CD1c-positive myeloid dendritic cell (primary cell): Measurements from ENCODE around the gene SLC15A2.

Experiments
- DNase-seq: peaks from one replicate; pipeline ENCODE4 v3.0.0-alpha.2; 2016; ENCODE audit errors: extremely low spot score

Gene SLC15A2

DNA sequence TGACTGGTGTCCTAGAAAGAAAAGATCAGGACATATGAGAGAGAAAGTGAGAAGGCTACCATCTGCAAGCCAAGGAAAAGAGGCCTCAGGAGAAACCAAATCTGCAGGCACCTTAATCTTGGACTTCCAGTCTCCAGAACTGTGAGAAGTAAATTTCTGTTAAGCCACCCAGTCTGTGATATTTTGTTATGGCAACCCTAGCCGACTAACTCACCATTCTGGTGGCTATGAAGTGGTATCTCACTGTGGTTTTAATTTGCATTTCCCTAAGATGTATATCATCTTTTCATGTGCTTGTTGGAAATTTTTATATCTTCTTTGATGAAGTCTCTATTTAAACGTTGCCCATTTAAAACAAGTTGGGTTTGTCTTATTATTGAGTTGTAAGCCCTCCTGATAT is 87.3 kb downstream of the SLC15A2 start:
- DNase-seq = no peak

DNA sequence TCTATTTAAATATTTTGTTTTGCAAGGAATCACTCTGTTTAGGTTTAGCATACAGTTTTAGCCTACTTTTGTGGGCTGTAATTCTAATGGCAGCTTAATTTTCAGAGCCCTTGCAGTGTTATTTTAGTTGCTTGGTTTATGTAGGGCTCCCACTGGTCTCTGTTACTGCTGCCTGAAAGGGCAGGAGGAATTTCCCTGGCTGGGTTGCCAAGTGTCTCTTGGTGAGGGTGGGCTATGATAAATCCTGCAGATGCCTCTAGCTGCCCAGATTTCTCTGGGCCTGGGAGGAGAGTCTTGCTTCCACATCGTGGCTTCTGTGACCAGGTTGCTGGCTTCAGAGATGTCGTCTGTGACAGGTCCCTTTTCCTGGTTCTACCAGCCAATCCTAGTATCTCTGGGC is 91.6 kb downstream of the SLC15A2 start:
- no peak for DNase-seq

DNA sequence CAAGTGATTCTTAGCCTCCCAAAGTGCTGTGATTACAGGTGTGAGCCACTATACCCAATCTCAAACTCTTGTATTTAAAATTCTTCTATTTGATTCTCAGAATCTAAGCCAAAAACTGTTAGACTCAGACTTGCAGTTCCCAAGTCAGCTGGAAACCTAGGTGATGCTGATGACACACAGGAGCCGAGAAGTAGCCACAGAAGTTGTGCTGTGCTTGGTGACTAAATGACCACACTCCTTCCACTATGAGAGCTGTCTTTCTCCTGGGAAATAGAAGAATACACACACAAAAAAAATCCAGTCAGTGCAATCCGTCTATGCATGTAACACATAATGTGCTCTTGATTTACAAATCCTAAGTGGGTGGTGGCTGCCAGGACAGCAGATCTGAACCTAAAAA is 93.9 kb downstream of the SLC15A2 start:
- no peak for DNase-seq

DNA sequence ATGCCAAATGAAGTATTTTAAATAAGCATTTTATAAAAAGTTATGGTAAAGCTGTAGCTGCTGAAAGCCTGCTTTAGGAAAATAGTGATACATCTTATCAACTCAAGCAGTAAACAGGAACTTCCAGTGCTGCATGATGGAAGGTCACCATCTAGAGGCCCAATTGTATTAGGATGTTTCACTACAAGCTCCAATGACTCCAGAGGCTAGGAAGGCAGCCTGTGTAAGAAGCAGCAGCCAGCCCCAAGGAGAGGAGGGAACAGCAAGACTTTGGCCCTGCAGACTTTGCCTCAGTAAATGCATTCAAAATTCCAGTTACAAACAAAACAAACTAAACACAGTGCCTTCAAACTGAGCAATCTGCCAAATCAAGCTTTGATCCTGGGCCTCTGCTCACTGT is 95.7 kb downstream of the SLC15A2 start:
- DNase-seq = peak; percentile 55

DNA sequence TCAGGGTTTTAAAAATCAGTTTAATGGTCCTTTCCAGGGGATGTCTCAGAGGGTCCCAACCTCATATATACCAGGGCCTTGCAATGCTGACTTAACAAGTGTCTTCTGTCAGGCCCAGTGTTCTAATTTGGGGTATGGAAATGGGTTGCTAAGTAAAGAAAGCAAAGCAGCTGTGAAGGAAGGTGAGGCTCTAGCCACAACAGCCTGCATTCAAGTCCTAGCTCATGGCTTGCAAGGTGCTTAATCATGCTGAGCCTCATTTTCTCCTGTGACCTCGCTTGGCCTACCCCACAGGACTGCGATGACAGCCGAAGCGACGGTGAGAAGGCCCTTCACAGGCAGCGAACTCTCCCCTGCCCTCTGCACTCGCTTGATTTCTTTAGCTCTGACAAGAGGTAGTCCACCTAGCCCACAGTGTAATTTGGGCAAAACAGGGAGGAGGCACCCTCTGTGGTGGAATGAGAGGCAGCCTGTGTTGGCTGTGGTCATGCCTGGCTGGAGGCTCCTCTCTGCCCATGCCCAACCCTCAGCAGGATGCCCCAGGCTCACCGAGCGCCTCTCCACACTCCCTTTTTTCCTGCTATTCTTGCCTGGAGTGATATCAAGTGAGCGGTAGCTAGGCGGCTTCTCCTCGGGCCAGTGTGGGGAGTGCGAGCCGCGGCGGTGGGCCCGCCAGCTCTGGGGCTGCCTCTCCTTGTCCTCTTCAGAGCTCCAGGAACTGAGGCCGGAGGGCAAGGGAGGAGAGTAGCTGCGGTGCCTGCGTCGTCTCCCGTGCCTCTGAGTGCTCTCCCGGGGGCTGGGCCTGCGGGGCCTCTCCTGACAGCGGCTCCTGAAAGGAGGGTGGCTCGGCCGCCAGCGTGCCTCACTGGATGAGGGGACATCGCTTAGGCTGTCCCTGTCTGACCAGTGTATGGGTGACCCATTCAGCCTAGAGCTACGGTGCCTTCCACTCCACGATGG is 98.7 kb downstream of the SLC15A2 start:
- DNase-seq = no peak
